Activated CD4-positive, alpha-beta T cell treated with anti-CD3 and anti-CD28 coated beads for 36 hours (primary cell): Measurements from ENCODE around the gene RBM47. TPM values are rescaled to one million over a fixed set of nuclear protein-coding genes. Genes with fewer than 3 reads are reported as not detected.

ENCODE experiments used
- ATAC-seq: fragments of 200-7000 bp; cut with Tn5 transposase; one replicate; pipeline ENCODE4 v1.10.0; 2021; ENCODE audit warnings: mild to moderate bottlenecking, moderate library complexity
- CTCF ChIA-PET: fragments of 350-600 bp; sonication (Branson Sonifier 250); formaldehyde crosslinking; loops from one replicate; lab custom pipeline; 2021; ENCODE audit warnings: antibody characterized with exemption; lab: Charles Lee
- POLR2A ChIA-PET: fragments of 350-600 bp; sonication (Branson Sonifier 250); formaldehyde crosslinking; loops from one replicate; lab custom pipeline; 2021; ENCODE audit warnings: antibody characterized with exemption, inconsistent platforms; lab: Charles Lee
- DNase-seq: peaks from one replicate; pipeline ENCODE4 v3.0.0-alpha.2; 2020
- H3K27ac Mint-ChIP-seq: one replicate; pipeline ENCODE4 v1.8.0; 2021; ENCODE audit warnings: mixed read lengths
- H3K27me3 Mint-ChIP-seq: one replicate; pipeline ENCODE4 v1.8.0; 2021; ENCODE audit warnings: mixed read lengths
- H3K36me3 Mint-ChIP-seq: one replicate; pipeline ENCODE4 v1.8.0; 2021; ENCODE audit warnings: low read depth, mixed read lengths
- H3K4me1 Mint-ChIP-seq: one replicate; pipeline ENCODE4 v1.8.0; 2021; ENCODE audit warnings: mixed read lengths
- H3K4me3 Mint-ChIP-seq: one replicate; pipeline ENCODE4 v1.8.0; 2021; ENCODE audit warnings: mild to moderate bottlenecking, moderate library complexity, mixed read lengths
- H3K9me3 Mint-ChIP-seq: one replicate; pipeline ENCODE4 v1.8.0; 2021; ENCODE audit warnings: low read depth, mixed read lengths
- intact Hi-C, 2 experiments: fragments of 100-400 bp; cut with DNase I in 1 of 2; cut with micrococcal nuclease in 1 of 2; formaldehyde crosslinking; loops; one replicate each; pipeline versions ENCODE4 v1.14.2 to v1.15.1; 2022 to 2024; cut with DNase I, micrococcal nuclease
- total RNA-seq, 2 experiments: library from RNA; stranded (reverse); gene quantifications; one replicate each; pipeline ENCODE4 v1.2.3, GENCODE V29; 2021

The RBM47 gene
- total RNA-seq, 2 experiments from 2014 or later, result 3.2 to 4.4 TPM

GRCh38 chr4:40623707-40624106 lies 6.0 kb downstream of the RBM47 start:
- Mint-ChIP-seq H3K36me3 (peaks cover 4% of the 10 kb centered on the region), H3K27ac (no peak overlapping the region), H3K4me1 (peaks cover 48% of the 10 kb centered on the region), H3K4me3 (no peak overlapping the region), H3K9me3 (peaks cover 4% of the 10 kb centered on the region), H3K27me3 (peaks cover 19% of the 10 kb centered on the region)
- intact Hi-C loops, result no loop called here
- POLR2A ChIA-PET, result no interaction called here
- no peak for ATAC-seq
- CTCF ChIA-PET, result interaction anchor here (0.7 to 1.6 kb wide), 2 partner anchors 15 to 34 kb away, joined by 3 to 4 read pairs; no protein-coding TSS in a partner anchor
- DNase-seq, result no peak

- H3K36me3 Mint-ChIP-seq, result peaks cover 4% of the 10 kb centered on the region
- peak; percentile 17 for DNase-seq
- intact Hi-C loops, result no loop called here
- H3K4me1 Mint-ChIP-seq, result peaks cover 44% of the 10 kb centered on the region
- no peak overlapping the region for H3K4me3 Mint-ChIP-seq
- H3K27ac Mint-ChIP-seq, result no peak overlapping the region
- peaks cover 4% of the 10 kb centered on the region for H3K9me3 Mint-ChIP-seq
- ChIA-PET POLR2A (no interaction called here), CTCF (interaction anchor here (0.6 to 1.6 kb wide), 2 partner anchors 11 to 14 kb away, joined by 3 to 4 read pairs; no protein-coding TSS in a partner anchor)
- H3K27me3 Mint-ChIP-seq, result peaks cover 14% of the 10 kb centered on the region
- ATAC-seq, result peak; percentile 67
These were observed 6.8 kb downstream of the RBM47 start for GRCh38 chr4:40622913-40623312.

GRCh38 chr4:40621592-40622512 lies 7.8 kb downstream of the RBM47 start:
- Mint-ChIP-seq H3K4me3 (no peak overlapping the region), H3K27ac (peak overlapping the region; percentile 48), H3K9me3 (peaks cover 4% of the 10 kb centered on the region), H3K27me3 (peaks cover 12% of the 10 kb centered on the region), H3K36me3 (peaks cover 4% of the 10 kb centered on the region), H3K4me1 (peaks cover 36% of the 10 kb centered on the region)
- ChIA-PET POLR2A (no interaction called here), CTCF (interaction anchor here (0.6 to 1.6 kb wide), 2 partner anchors 12 to 13 kb away, joined by 3 to 4 read pairs; no protein-coding TSS in a partner anchor)
- intact Hi-C loops, result no loop called here
- ATAC-seq (peak; percentile 59), DNase-seq (peak; percentile 58)

- Mint-ChIP-seq H3K27ac (no peak overlapping the region), H3K9me3 (peaks cover 4% of the 10 kb centered on the region), H3K36me3 (peaks cover 4% of the 10 kb centered on the region), H3K27me3 (peaks cover 6% of the 10 kb centered on the region), H3K4me3 (no peak overlapping the region), H3K4me1 (peaks cover 33% of the 10 kb centered on the region)
- ATAC-seq (no peak), DNase-seq (no peak)
- POLR2A ChIA-PET, result no interaction called here
- CTCF ChIA-PET, result no interaction called here
- intact Hi-C loops, result no loop called here
These were observed 8.5 kb downstream of the RBM47 start for GRCh38 chr4:40621229-40621591.

GRCh38 chr4:40619600-40619999 lies 10.1 kb downstream of the RBM47 start:
- ATAC-seq, result no peak
- POLR2A ChIA-PET, result no interaction called here
- intact Hi-C loops, result no loop called here
- CTCF ChIA-PET, result no interaction called here
- Mint-ChIP-seq H3K27ac (no peak overlapping the region), H3K4me1 (peaks cover 27% of the 10 kb centered on the region), H3K4me3 (no peak overlapping the region), H3K27me3 (peaks cover 9% of the 10 kb centered on the region), H3K36me3 (peaks cover 4% of the 10 kb centered on the region), H3K9me3 (peaks cover 4% of the 10 kb centered on the region)
- no peak for DNase-seq

- no peak for ATAC-seq
- Mint-ChIP-seq H3K9me3 (peaks cover 4% of the 10 kb centered on the region), H3K27me3 (peaks cover 10% of the 10 kb centered on the region), H3K4me1 (peaks cover 29% of the 10 kb centered on the region), H3K36me3 (peaks cover 4% of the 10 kb centered on the region), H3K27ac (no peak overlapping the region), H3K4me3 (no peak overlapping the region)
- POLR2A ChIA-PET, result no interaction called here
- CTCF ChIA-PET, result no interaction called here
- DNase-seq, result no peak
- intact Hi-C loops, result no loop called here
These were observed 11.8 kb downstream of the RBM47 start for GRCh38 chr4:40617872-40618271.

GRCh38 chr4:40614031-40614430 lies 15.6 kb downstream of the RBM47 start:
- Mint-ChIP-seq H3K4me1 (peaks cover 11% of the 10 kb centered on the region), H3K27me3 (peaks cover 4% of the 10 kb centered on the region), H3K36me3 (no peaks in the 10 kb centered on the region), H3K9me3 (no peaks in the 10 kb centered on the region), H3K27ac (no peak overlapping the region), H3K4me3 (no peak overlapping the region)
- DNase-seq (no peak), ATAC-seq (no peak)
- intact Hi-C loops, result no loop called here
- CTCF ChIA-PET, result no interaction called here
- POLR2A ChIA-PET, result no interaction called here

GRCh38 chr4:40613456-40613855 lies 16.2 kb downstream of the RBM47 start:
- DNase-seq, result no peak
- POLR2A ChIA-PET, result no interaction called here
- ATAC-seq, result no peak

GRCh38 chr4:40612831-40613230 lies 16.8 kb downstream of the RBM47 start:
- peaks cover 11% of the 10 kb centered on the region for H3K4me1 Mint-ChIP-seq
- H3K27ac Mint-ChIP-seq, result no peak overlapping the region
- POLR2A ChIA-PET, result interaction anchor here (0.6 kb wide), 1 partner anchor 557 kb away, joined by 3 read pairs; no protein-coding TSS in a partner anchor
- CTCF ChIA-PET, result no interaction called here
- DNase-seq (no peak), ATAC-seq (no peak)
- H3K36me3 Mint-ChIP-seq, result no peaks in the 10 kb centered on the region
- peaks cover 4% of the 10 kb centered on the region for H3K27me3 Mint-ChIP-seq
- intact Hi-C loops, result no loop called here
- no peaks in the 10 kb centered on the region for H3K9me3 Mint-ChIP-seq
- no peak overlapping the region for H3K4me3 Mint-ChIP-seq

More at GRCh38 chr4:40613456-40613855, 16.2 kb downstream of the RBM47 start:
- CTCF ChIA-PET, result no interaction called here
- H3K4me3 Mint-ChIP-seq, result no peak overlapping the region
- no peak overlapping the region for H3K27ac Mint-ChIP-seq
- H3K27me3 Mint-ChIP-seq, result peaks cover 4% of the 10 kb centered on the region
- no peaks in the 10 kb centered on the region for H3K9me3 Mint-ChIP-seq
- intact Hi-C loops, result no loop called here
- H3K36me3 Mint-ChIP-seq, result no peaks in the 10 kb centered on the region
- H3K4me1 Mint-ChIP-seq, result peaks cover 11% of the 10 kb centered on the region

GRCh38 chr4:40612283-40612682 lies 17.4 kb downstream of the RBM47 start:
- H3K4me1 Mint-ChIP-seq, result peaks cover 11% of the 10 kb centered on the region
- ChIA-PET POLR2A (interaction anchor here (0.6 kb wide), 1 partner anchor 556 kb away, joined by 3 read pairs; no protein-coding TSS in a partner anchor), CTCF (no interaction called here)
- ATAC-seq (no peak), DNase-seq (no peak)
- peaks cover 4% of the 10 kb centered on the region for H3K27me3 Mint-ChIP-seq
- intact Hi-C loops, result no loop called here
- H3K4me3 Mint-ChIP-seq, result no peak overlapping the region
- H3K9me3 Mint-ChIP-seq, result no peaks in the 10 kb centered on the region
- H3K27ac Mint-ChIP-seq, result no peak overlapping the region
- no peaks in the 10 kb centered on the region for H3K36me3 Mint-ChIP-seq

- Mint-ChIP-seq H3K36me3 (no peaks in the 10 kb centered on the region), H3K27ac (no peak overlapping the region), H3K9me3 (no peaks in the 10 kb centered on the region), H3K27me3 (no peaks in the 10 kb centered on the region), H3K4me1 (no peaks in the 10 kb centered on the region), H3K4me3 (no peak overlapping the region)
- CTCF ChIA-PET, result interaction anchor here (0.7 to 1.5 kb wide), 2 partner anchors 14 kb away, joined by 3 to 4 read pairs; no protein-coding TSS in a partner anchor
- DNase-seq (no peak), ATAC-seq (no peak)
- intact Hi-C loops, result no loop called here
- POLR2A ChIA-PET, result no interaction called here
These were observed 21.0 kb downstream of the RBM47 start for GRCh38 chr4:40608628-40609027.

GRCh38 chr4:40607221-40607620 lies 22.4 kb downstream of the RBM47 start:
- Mint-ChIP-seq H3K27ac (no peak overlapping the region), H3K4me3 (no peak overlapping the region), H3K9me3 (no peaks in the 10 kb centered on the region), H3K27me3 (no peaks in the 10 kb centered on the region), H3K4me1 (no peaks in the 10 kb centered on the region), H3K36me3 (no peaks in the 10 kb centered on the region)
- DNase-seq (no peak), ATAC-seq (no peak)
- ChIA-PET POLR2A (no interaction called here), CTCF (no interaction called here)
- intact Hi-C loops, result no loop called here
